CD4-positive, alpha-beta T cell (primary cell): Measurements from ENCODE around the gene KLRF1. TPM values are rescaled to one million over a fixed set of nuclear protein-coding genes. Genes with fewer than 3 reads are reported as not detected.

ENCODE experiments used
- ATAC-seq: fragments of 200-7000 bp; cut with Tn5 transposase; one replicate; pipeline ENCODE4 v1.10.0; 2022; ENCODE audit warnings: mild to moderate bottlenecking; ENCODE audit not compliant: poor library complexity
- CTCF ChIA-PET: fragments of 350-600 bp; sonication (Branson Sonifier 250); formaldehyde crosslinking; loops from one replicate; lab custom pipeline; 2021; ENCODE audit warnings: antibody characterized with exemption, inconsistent platforms; lab: Charles Lee
- POLR2A ChIA-PET: fragments of 350-600 bp; sonication (Branson Sonifier 250); formaldehyde crosslinking; loops from one replicate; lab custom pipeline; 2021; ENCODE audit warnings: antibody characterized with exemption, inconsistent platforms; lab: Charles Lee
- DNase-seq, 14 experiments: peaks; one replicate each; pipeline ENCODE4 v3.0.0-alpha.2; 2013 to 2020; ENCODE audit warnings: mixed read lengths in 2 of 14
- H3K27ac ChIP-seq, 2 donors: one replicate each; pipeline versions ENCODE4 v1.5.1 to v1.7.0; 2013; ENCODE audit warnings: low read length in 2 of 2, low read depth in 1 of 2, mild to moderate bottlenecking in 1 of 2
- H3K27me3 ChIP-seq, 2 experiments: 1 replicate in 1 of 2; 2 replicates in 1 of 2; pipeline versions ENCODE4 v1.6.1 to v1.7.0; 2013; ENCODE audit warnings: low read length in 2 of 2, control low read depth in 1 of 2, mild to moderate bottlenecking in 1 of 2, moderate library complexity in 1 of 2; ENCODE audit not compliant: insufficient read depth in 2 of 2, control insufficient read depth in 1 of 2
- H3K36me3 ChIP-seq: one replicate; pipeline ENCODE4 v1.6.1; 2013; ENCODE audit warnings: low read length, control low read depth; ENCODE audit not compliant: insufficient read depth
- H3K4me1 ChIP-seq: one replicate; pipeline ENCODE4 v1.6.1; 2013; ENCODE audit warnings: low read length, control low read depth; ENCODE audit not compliant: insufficient read depth
- H3K4me3 ChIP-seq: one replicate; pipeline ENCODE4 v1.5.1; 2013; ENCODE audit warnings: mild to moderate bottlenecking, low read length, moderate library complexity
- H3K9me3 ChIP-seq, 2 experiments: 1 replicate in 1 of 2; 2 replicates in 1 of 2; pipeline versions ENCODE4 v1.6.1 to v1.7.0; 2013; ENCODE audit warnings: low read length in 2 of 2, mild to moderate bottlenecking in 2 of 2, control low read depth in 1 of 2, moderate library complexity in 1 of 2; ENCODE audit not compliant: control insufficient read depth in 1 of 2, insufficient read depth in 1 of 2
- H3K27ac Mint-ChIP-seq: one replicate; pipeline ENCODE4 v1.8.0; 2020; ENCODE audit warnings: mixed read lengths
- H3K27me3 Mint-ChIP-seq: one replicate; pipeline ENCODE4 v1.8.0; 2021; ENCODE audit warnings: mixed read lengths
- H3K36me3 Mint-ChIP-seq: one replicate; pipeline ENCODE4 v1.8.0; 2021; ENCODE audit warnings: low read depth, mixed read lengths
- H3K4me1 Mint-ChIP-seq: one replicate; pipeline ENCODE4 v1.8.0; 2021; ENCODE audit warnings: low read depth, mixed read lengths
- H3K4me3 Mint-ChIP-seq: one replicate; pipeline ENCODE4 v1.8.0; 2020; ENCODE audit warnings: mild to moderate bottlenecking, mixed read lengths
- H3K9me3 Mint-ChIP-seq: one replicate; pipeline ENCODE4 v1.8.0; 2020; ENCODE audit warnings: mixed read lengths
- intact Hi-C, 2 experiments: fragments of 100-400 bp; cut with DNase I in 1 of 2; cut with micrococcal nuclease in 1 of 2; formaldehyde crosslinking; loops; one replicate each; pipeline versions ENCODE4 v1.15.1 to v1.9.0; 2023 to 2025; cut with DNase I, micrococcal nuclease
- total RNA-seq, 174 experiments: library from RNA in 2 of 174; stranded (reverse) in 2 of 174; gene quantifications; one replicate each; pipeline ENCODE4 v1.2.3 and lab custom pipeline; 2021 to 2026
- TF ChIP-seq, protein P1 (sequence below): fragments of 200-600 bp; IDR thresholded peaks from one replicate; pipeline ENCODE4 v1.8.0; 2022; ENCODE audit warnings: antibody characterized with exemption, mild to moderate bottlenecking

The KLRF1 gene
- total RNA-seq, 2 experiments from 2014 or later = 0.44 TPM; not detected in 1

DNA sequence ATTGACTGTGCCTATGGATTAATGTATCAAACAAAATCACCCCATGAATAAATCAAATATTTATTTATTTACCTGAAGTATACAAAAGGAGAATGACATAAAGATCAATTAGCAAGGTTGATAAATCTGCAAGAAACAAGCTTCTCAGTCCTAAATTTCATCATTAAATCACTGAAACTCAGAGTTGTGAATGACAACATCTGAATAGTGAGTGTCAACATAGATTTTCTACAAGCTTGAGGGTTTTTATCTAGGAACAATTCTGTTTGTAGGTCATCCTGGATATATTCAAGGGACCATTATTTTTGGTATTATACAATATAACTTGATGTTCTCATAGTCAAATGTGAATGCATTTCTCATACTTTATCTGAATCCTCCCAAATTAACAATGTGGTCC lies 17.4 kb upstream of the KLRF1 start:
- DNase-seq (no peak), ATAC-seq (no peak)
- Histone ChIP-seq H3K9me3 (no peaks in the 10 kb centered on the region), H3K36me3 (no peaks in the 10 kb centered on the region), H3K27me3 (peaks cover 5% of the 10 kb centered on the region in 2 experiments), H3K4me1 (peaks cover 12% of the 10 kb centered on the region), H3K27ac (no peak overlapping the region), H3K4me3 (no peak overlapping the region)
- POLR2A ChIA-PET = no interaction called here
- no peaks in the 10 kb centered on the region for H3K9me3 Mint-ChIP-seq
- CTCF ChIA-PET = interaction anchor here (3.8 kb wide), 1 partner anchor 59 kb away, joined by 14 read pairs; no protein-coding TSS in a partner anchor
- peaks cover 10% of the 10 kb centered on the region for H3K4me1 Mint-ChIP-seq
- no peaks in the 10 kb centered on the region for H3K27me3 Mint-ChIP-seq
- H3K27ac Mint-ChIP-seq = no peak overlapping the region
- H3K4me3 Mint-ChIP-seq = no peak overlapping the region
- intact Hi-C loops = loop anchor here (5.0 to 10.0 kb wide), 4 partner anchors 55 to 755 kb away; partner anchors contain the start of gene CLEC2B (in 2 of the 2)
- TF ChIP-seq, protein P1, sequence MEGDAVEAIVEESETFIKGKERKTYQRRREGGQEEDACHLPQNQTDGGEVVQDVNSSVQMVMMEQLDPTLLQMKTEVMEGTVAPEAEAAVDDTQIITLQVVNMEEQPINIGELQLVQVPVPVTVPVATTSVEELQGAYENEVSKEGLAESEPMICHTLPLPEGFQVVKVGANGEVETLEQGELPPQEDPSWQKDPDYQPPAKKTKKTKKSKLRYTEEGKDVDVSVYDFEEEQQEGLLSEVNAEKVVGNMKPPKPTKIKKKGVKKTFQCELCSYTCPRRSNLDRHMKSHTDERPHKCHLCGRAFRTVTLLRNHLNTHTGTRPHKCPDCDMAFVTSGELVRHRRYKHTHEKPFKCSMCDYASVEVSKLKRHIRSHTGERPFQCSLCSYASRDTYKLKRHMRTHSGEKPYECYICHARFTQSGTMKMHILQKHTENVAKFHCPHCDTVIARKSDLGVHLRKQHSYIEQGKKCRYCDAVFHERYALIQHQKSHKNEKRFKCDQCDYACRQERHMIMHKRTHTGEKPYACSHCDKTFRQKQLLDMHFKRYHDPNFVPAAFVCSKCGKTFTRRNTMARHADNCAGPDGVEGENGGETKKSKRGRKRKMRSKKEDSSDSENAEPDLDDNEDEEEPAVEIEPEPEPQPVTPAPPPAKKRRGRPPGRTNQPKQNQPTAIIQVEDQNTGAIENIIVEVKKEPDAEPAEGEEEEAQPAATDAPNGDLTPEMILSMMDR = no peak
- no peaks in the 10 kb centered on the region for H3K36me3 Mint-ChIP-seq

DNA sequence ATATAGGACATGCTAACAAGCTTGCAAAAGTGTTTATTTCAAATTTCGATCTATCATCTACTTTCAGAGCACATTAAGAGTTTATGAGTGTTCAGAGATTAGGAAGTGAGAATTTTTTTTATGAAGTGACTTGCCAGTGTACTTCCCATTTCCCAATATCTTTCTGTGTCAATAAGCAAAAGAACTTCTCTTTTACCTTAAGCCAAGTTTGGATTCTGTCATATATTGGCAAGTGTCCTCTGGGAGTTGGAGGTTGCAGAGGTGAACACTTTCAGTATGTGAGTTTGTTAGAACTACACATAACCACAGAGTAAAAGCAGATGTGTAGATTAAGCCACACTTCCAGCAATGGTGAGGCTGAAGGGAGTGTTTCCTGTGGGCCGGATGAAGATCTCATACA lies 16.6 kb upstream of the KLRF1 start:
- H3K27me3 Mint-ChIP-seq = no peaks in the 10 kb centered on the region
- Histone ChIP-seq H3K36me3 (no peaks in the 10 kb centered on the region), H3K27ac (no peak overlapping the region), H3K27me3 (peaks cover 5% of the 10 kb centered on the region in 2 experiments), H3K9me3 (no peaks in the 10 kb centered on the region), H3K4me1 (peaks cover 12% of the 10 kb centered on the region), H3K4me3 (no peak overlapping the region)
- no peak overlapping the region for H3K27ac Mint-ChIP-seq
- ChIA-PET POLR2A (no interaction called here), CTCF (interaction anchor here (3.8 kb wide), 1 partner anchor 60 kb away, joined by 14 read pairs; no protein-coding TSS in a partner anchor)
- H3K4me1 Mint-ChIP-seq = peaks cover 10% of the 10 kb centered on the region
- intact Hi-C loops = loop anchor here (5.0 to 10.0 kb wide), 3 partner anchors 54 to 382 kb away; partner anchors contain the start of gene CLEC2B (in 2 of the 2)
- ATAC-seq = no peak
- no peaks in the 10 kb centered on the region for H3K36me3 Mint-ChIP-seq
- no peaks in the 10 kb centered on the region for H3K9me3 Mint-ChIP-seq
- H3K4me3 Mint-ChIP-seq = no peak overlapping the region
- TF ChIP-seq, protein P1 = no peak
- DNase-seq = peak in 2 of 14 experiments; percentile 23 to 27

DNA sequence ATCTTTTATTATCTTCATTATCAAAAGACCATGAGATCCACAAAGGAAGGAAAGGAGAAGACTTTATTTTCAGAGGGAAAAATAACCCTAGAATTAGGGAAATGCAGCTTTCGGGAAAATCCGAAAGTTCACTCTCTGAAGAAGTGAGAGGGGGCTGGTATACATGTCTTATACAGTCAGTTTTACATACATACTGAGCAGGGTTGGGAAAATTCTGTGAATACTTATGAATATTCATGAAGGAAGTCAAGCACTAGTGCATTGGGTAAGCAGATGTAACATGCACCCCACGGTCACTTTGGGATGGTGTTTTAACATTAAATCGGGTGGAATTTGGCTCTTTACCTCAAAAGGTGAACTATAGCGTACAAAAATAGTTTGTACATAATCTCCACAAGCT lies 15.7 kb upstream of the KLRF1 start:
- H3K27me3 Mint-ChIP-seq = no peaks in the 10 kb centered on the region
- H3K4me1 Mint-ChIP-seq = peaks cover 10% of the 10 kb centered on the region
- H3K9me3 Mint-ChIP-seq = no peaks in the 10 kb centered on the region
- ATAC-seq = no peak
- H3K4me3 ChIP-seq = no peak overlapping the region
- H3K27ac Mint-ChIP-seq = no peak overlapping the region
- H3K4me1 ChIP-seq = peaks cover 12% of the 10 kb centered on the region
- H3K9me3 ChIP-seq = no peaks in the 10 kb centered on the region
- CTCF ChIA-PET = no interaction called here
- POLR2A ChIA-PET = interaction anchor here (1.6 kb wide), 1 partner anchor 58 kb away, joined by 4 read pairs; the partner anchor contains the start of gene CLEC2B
- peaks cover 0 to 5% of the 10 kb centered on the region in 2 experiments for H3K27me3 ChIP-seq
- H3K36me3 Mint-ChIP-seq = no peaks in the 10 kb centered on the region
- H3K36me3 ChIP-seq = no peaks in the 10 kb centered on the region
- H3K27ac ChIP-seq = no peak overlapping the region
- no peak overlapping the region for H3K4me3 Mint-ChIP-seq
- TF ChIP-seq, protein P1 = no peak
- intact Hi-C loops = loop anchor here (5.0 to 10.0 kb wide), 3 partner anchors 53 to 381 kb away; partner anchors contain the start of gene CLEC2B (in 2 of the 2)
- no peak for DNase-seq
